Measurements from ENCODE around the gene HMX2. TPM values are rescaled to one million over a fixed set of nuclear protein-coding genes. Genes with fewer than 3 reads are reported as not detected.
"Not testable (repeated sequence)": the region's sequence is repeated elsewhere in the genome, so short reads cannot be mapped to it uniquely, and the experiment has no call there.

The HMX2 gene
- polyA plus RNA-seq, 1 donor from 2014 or later = not detected

DNA sequence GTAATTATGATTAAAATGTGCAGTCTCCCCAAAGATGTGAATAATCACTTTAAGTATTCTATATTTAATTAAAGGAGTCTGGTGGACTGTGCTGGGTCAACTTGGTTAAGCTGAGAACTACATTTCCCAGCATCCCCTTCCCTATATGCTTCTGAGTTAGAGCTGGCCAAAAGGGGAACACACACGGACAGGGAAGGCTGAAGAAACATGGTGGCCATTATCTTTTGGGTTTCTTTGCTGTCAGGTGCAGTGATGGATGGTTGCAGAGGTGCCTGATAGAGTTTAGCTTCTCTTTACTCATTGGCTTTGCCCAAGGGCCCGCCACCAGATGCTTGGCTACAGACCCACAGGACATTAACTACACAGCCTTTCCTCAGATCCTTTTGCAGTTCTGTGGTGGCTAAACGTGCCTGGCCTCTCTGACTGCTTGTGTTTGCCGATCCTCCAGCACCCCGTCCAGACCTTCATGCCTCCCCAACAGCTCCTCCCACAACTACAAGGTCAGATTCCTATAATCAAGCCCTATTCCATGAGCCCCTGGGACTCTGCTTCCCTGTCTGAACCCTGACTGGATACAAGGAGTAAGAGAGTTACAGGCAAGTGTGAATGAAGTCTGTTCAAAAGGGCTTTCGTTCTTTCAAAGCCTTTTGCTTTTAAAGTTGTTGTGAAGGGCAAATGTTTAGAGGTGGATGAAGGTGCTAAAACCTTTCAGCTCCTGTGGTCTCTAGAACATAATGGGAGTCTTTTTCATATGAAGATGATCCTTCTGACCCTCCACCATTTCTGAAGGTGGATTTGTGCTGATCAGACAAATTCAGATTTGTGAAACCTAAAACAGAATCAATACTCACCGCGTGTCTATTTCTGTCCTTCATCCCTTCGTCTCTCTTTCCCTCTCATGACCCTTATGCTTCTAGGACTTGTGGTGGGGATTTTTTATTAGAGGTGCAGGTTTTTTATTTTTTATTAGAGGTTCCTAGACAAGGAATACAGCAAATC is 27.8 kb downstream of the HMX2 start:
- H3K4me3 ChIP-seq (ENCODE audit: low read length) = no peak overlapping the region
- TF ChIP-seq EP300 (conservative IDR thresholded peaks at IDR 0.05; ENCODE audit: poor library complexity, severe bottlenecking) = no peak
- no peak for TF ChIP-seq TAF1 (IDR thresholded peaks at IDR 0.05; ENCODE audit: low read depth)
- no peak for TF ChIP-seq MXI1 (conservative IDR thresholded peaks at IDR 0.05; ENCODE audit: poor library complexity, severe bottlenecking)
- no peak for TF ChIP-seq SMC3 (conservative IDR thresholded peaks at IDR 0.05; ENCODE audit: poor library complexity)
- TF ChIP-seq, protein P1, sequence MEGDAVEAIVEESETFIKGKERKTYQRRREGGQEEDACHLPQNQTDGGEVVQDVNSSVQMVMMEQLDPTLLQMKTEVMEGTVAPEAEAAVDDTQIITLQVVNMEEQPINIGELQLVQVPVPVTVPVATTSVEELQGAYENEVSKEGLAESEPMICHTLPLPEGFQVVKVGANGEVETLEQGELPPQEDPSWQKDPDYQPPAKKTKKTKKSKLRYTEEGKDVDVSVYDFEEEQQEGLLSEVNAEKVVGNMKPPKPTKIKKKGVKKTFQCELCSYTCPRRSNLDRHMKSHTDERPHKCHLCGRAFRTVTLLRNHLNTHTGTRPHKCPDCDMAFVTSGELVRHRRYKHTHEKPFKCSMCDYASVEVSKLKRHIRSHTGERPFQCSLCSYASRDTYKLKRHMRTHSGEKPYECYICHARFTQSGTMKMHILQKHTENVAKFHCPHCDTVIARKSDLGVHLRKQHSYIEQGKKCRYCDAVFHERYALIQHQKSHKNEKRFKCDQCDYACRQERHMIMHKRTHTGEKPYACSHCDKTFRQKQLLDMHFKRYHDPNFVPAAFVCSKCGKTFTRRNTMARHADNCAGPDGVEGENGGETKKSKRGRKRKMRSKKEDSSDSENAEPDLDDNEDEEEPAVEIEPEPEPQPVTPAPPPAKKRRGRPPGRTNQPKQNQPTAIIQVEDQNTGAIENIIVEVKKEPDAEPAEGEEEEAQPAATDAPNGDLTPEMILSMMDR (IDR thresholded peaks at IDR 0.05; ENCODE audit: poor library complexity, severe bottlenecking) = no peak
- no peaks in the 10 kb centered on the region for H3K9me3 ChIP-seq (ENCODE audit: low read length)
- no peaks in the 10 kb centered on the region for H3K27me3 ChIP-seq (ENCODE audit: insufficient read depth, low read depth, low read length)
- H3F3A ChIP-seq (ENCODE audit: insufficient read depth, low read length, poor library complexity, severe bottlenecking) = no peaks in the 10 kb centered on the region
- no peaks in the 10 kb centered on the region for H3K79me2 ChIP-seq (replicated peaks; ENCODE audit: insufficient read depth, low read length)
- H4K20me1 ChIP-seq (ENCODE audit: insufficient read depth) = no peaks in the 10 kb centered on the region
- H3K9me2 ChIP-seq (ENCODE audit: insufficient read depth, low read length) = no peaks in the 10 kb centered on the region
- H3K4me2 ChIP-seq (ENCODE audit: low read length) = no peak overlapping the region
- no peak overlapping the region for H3K9ac ChIP-seq (ENCODE audit: low read length)
- H3K36me3 ChIP-seq (ENCODE audit: insufficient read depth, low read length) = no peaks in the 10 kb centered on the region
- H2AFZ ChIP-seq (ENCODE audit: low read depth, low read length) = no peak overlapping the region
- no peak overlapping the region for H3K27ac ChIP-seq (ENCODE audit: low read length)

DNA sequence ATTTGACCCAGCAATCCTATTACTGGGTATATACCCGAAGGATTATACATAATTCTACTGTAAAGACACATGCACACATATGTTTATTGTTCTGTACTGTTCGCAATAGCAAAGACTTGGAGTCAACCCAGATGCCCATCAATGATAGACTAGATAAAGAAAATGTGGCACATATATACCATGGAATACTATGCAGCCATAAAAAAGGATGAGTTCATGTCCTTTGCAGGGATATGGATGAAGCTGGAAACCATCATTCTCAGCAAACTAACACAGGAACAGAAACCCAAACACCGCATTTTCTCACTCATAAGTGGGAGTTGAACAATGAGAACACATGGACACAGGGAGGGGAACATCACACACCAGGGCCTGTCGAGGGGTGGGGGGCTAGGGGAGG is 30.5 kb downstream of the HMX2 start:
- not testable (repeated sequence) for H3K9me2 ChIP-seq (ENCODE audit: insufficient read depth, low read length); H2AFZ ChIP-seq (ENCODE audit: low read depth, low read length); H3K9ac ChIP-seq (ENCODE audit: low read length); H3K4me2 ChIP-seq (ENCODE audit: low read length); H3K9me3 ChIP-seq (ENCODE audit: low read length); H3K27ac ChIP-seq (ENCODE audit: low read length); H3K4me3 ChIP-seq (ENCODE audit: low read length); H3K27me3 ChIP-seq (ENCODE audit: insufficient read depth, low read depth, low read length); H3K79me2 ChIP-seq (replicated peaks; ENCODE audit: insufficient read depth, low read length); H3K36me3 ChIP-seq (ENCODE audit: insufficient read depth, low read length); H3F3A ChIP-seq (ENCODE audit: insufficient read depth, low read length, poor library complexity, severe bottlenecking); H4K20me1 ChIP-seq (ENCODE audit: insufficient read depth)

DNA sequence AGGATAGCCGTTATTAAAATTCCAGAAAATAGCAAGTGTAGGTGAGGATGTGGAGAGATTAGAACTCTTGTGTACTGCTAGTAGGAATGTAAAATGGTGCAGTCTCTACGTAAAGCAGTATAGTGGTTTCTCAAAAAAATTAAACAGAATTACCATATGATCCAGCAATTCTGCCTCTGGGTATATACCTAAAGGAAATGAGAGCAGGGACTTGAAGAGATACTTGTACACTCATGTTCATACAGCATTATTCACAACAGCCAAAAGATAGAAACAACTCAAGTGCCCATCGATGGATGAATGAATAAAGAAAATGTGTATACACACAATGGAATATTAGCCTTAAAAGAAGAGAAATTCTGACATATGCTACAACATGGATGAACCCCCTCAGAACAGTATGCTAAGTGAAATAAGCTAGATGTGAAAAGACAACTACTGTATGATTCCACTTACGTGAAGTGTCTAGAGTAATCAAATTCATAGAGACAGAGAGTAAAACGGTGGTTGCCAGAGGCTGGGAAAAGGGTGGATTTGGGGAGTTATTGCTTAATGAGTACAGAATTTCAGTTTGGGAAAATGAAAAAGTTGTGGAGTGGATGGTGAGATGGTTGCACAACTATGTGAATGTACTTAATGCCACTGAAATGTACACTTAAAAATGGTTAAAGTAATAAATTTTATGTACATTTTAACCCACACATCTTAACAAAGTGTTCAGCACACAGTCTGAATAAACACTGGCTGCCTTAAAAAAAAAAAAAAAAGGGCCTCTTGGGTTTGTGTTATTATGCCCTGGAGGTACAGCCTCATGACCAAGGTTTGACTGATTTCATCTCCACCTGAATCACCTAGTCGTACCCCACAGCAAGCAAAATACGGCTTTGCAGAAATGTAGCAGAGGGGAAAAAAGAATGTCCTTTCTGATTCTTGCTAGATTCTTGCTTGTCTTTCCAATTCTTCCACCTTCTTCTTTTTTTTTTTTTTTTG is 32.5 kb downstream of the HMX2 start:
- Histone ChIP-seq H2AFZ (ENCODE audit: low read depth, low read length) (no peak overlapping the region), H3K9me2 (ENCODE audit: insufficient read depth, low read length) (no peaks in the 10 kb centered on the region)

More for the DNA sequence above, 32.5 kb downstream of the HMX2 start:
- TF ChIP-seq POLR2AphosphoS5 (IDR thresholded peaks at IDR 0.05) (no peak), MXI1 (conservative IDR thresholded peaks at IDR 0.05; ENCODE audit: poor library complexity, severe bottlenecking) (no peak), RAD21 (conservative IDR thresholded peaks at IDR 0.05) (no peak), EZH2 (IDR thresholded peaks at IDR 0.05; ENCODE audit: borderline replicate concordance, insufficient read depth, low read length, poor library complexity, severe bottlenecking) (no peak), EP300 (conservative IDR thresholded peaks at IDR 0.05; ENCODE audit: poor library complexity, severe bottlenecking) (no peak), TAF1 (IDR thresholded peaks at IDR 0.05; ENCODE audit: low read depth) (no peak), SMC3 (conservative IDR thresholded peaks at IDR 0.05; ENCODE audit: poor library complexity) (no peak)
- TF ChIP-seq, protein P1 (IDR thresholded peaks at IDR 0.05; ENCODE audit: poor library complexity, severe bottlenecking) = no peak
- TF ChIP-seq, protein P2, sequence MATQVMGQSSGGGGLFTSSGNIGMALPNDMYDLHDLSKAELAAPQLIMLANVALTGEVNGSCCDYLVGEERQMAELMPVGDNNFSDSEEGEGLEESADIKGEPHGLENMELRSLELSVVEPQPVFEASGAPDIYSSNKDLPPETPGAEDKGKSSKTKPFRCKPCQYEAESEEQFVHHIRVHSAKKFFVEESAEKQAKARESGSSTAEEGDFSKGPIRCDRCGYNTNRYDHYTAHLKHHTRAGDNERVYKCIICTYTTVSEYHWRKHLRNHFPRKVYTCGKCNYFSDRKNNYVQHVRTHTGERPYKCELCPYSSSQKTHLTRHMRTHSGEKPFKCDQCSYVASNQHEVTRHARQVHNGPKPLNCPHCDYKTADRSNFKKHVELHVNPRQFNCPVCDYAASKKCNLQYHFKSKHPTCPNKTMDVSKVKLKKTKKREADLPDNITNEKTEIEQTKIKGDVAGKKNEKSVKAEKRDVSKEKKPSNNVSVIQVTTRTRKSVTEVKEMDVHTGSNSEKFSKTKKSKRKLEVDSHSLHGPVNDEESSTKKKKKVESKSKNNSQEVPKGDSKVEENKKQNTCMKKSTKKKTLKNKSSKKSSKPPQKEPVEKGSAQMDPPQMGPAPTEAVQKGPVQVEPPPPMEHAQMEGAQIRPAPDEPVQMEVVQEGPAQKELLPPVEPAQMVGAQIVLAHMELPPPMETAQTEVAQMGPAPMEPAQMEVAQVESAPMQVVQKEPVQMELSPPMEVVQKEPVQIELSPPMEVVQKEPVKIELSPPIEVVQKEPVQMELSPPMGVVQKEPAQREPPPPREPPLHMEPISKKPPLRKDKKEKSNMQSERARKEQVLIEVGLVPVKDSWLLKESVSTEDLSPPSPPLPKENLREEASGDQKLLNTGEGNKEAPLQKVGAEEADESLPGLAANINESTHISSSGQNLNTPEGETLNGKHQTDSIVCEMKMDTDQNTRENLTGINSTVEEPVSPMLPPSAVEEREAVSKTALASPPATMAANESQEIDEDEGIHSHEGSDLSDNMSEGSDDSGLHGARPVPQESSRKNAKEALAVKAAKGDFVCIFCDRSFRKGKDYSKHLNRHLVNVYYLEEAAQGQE (IDR thresholded peaks at IDR 0.05; ENCODE audit: borderline replicate concordance) = no peak
- H3K4me2 ChIP-seq (ENCODE audit: low read length) = no peak overlapping the region
- H3K9me3 ChIP-seq (ENCODE audit: low read length) = no peaks in the 10 kb centered on the region
- H3K36me3 ChIP-seq (ENCODE audit: insufficient read depth, low read length) = no peaks in the 10 kb centered on the region
- H3K27ac ChIP-seq (ENCODE audit: low read length) = no peak overlapping the region
- H3K9ac ChIP-seq (ENCODE audit: low read length) = no peak overlapping the region
- H3K4me3 ChIP-seq (ENCODE audit: low read length) = no peak overlapping the region
- H3K79me2 ChIP-seq (replicated peaks; ENCODE audit: insufficient read depth, low read length) = no peaks in the 10 kb centered on the region
- no peaks in the 10 kb centered on the region for H4K20me1 ChIP-seq (ENCODE audit: insufficient read depth)
- H3K27me3 ChIP-seq (ENCODE audit: insufficient read depth, low read depth, low read length) = no peaks in the 10 kb centered on the region
- no peaks in the 10 kb centered on the region for H3F3A ChIP-seq (ENCODE audit: insufficient read depth, low read length, poor library complexity, severe bottlenecking)

Data from neural cell (in vitro differentiated cells).